ENCODE results near the gene AHSP.
"Not testable (repeated sequence)": the region's sequence is repeated elsewhere in the genome, so short reads cannot be mapped to it uniquely, and the experiment has no call there.

AHSP gene

GRCh38 chr16:31519759-31520431 is 7.8 kb upstream of the AHSP start:
- no peak for TF ChIP-seq CTCF (IDR thresholded peaks at IDR 0.05; ENCODE audit: low read depth, low read length, missing control alignments)
- in situ Hi-C loops (cut with HindIII; ENCODE audit: low sequenced_read_pairs) = no loop called here
- DNase-seq (ENCODE audit: low read depth) = no peak
- H3K4me3 ChIP-seq (ENCODE audit: low read depth, low read length) = no peak overlapping the region

GRCh38 chr16:31521368-31521767 is 6.3 kb upstream of the AHSP start:
- TF ChIP-seq CTCF (IDR thresholded peaks at IDR 0.05; ENCODE audit: low read depth, low read length, missing control alignments) = no peak
- DNase-seq (ENCODE audit: low read depth) = no peak

GRCh38 chr16:31522071-31522470 is 5.6 kb upstream of the AHSP start:
- H3K4me3 ChIP-seq (ENCODE audit: low read depth, low read length) = no peak overlapping the region
- in situ Hi-C loops (cut with HindIII; ENCODE audit: low sequenced_read_pairs) = no loop called here
- DNase-seq (ENCODE audit: low read depth) = no peak
- TF ChIP-seq CTCF (IDR thresholded peaks at IDR 0.05; ENCODE audit: low read depth, low read length, missing control alignments) = no peak

More at GRCh38 chr16:31521368-31521767, 6.3 kb upstream of the AHSP start:
- in situ Hi-C loops (cut with HindIII; ENCODE audit: low sequenced_read_pairs) = no loop called here
- no peak overlapping the region for H3K4me3 ChIP-seq (ENCODE audit: low read depth, low read length)

- DNase-seq (ENCODE audit: low read depth); in situ Hi-C loops (cut with HindIII; ENCODE audit: low sequenced_read_pairs); H3K4me3 ChIP-seq (ENCODE audit: low read depth, low read length): not testable (repeated sequence)
These were observed 3.9 kb upstream of the AHSP start for GRCh38 chr16:31523768-31524167.

GRCh38 chr16:31525113-31525512 is 2.6 kb upstream of the AHSP start:
- no peak for DNase-seq (ENCODE audit: low read depth)
- in situ Hi-C loops (cut with HindIII; ENCODE audit: low sequenced_read_pairs) = no loop called here

GRCh38 chr16:31528523-31529107 is 915 bp downstream of the AHSP start:
- H3K4me3 ChIP-seq (ENCODE audit: low read depth, low read length) = peak overlapping the region; percentile 31
- in situ Hi-C loops (cut with HindIII; ENCODE audit: low sequenced_read_pairs) = no loop called here
- DNase-seq (ENCODE audit: low read depth) = no peak
- TF ChIP-seq CTCF (IDR thresholded peaks at IDR 0.05; ENCODE audit: low read depth, low read length, missing control alignments) = no peak

More at GRCh38 chr16:31525113-31525512, 2.6 kb upstream of the AHSP start:
- TF ChIP-seq CTCF (IDR thresholded peaks at IDR 0.05; ENCODE audit: low read depth, low read length, missing control alignments) = no peak
- no peak overlapping the region for H3K4me3 ChIP-seq (ENCODE audit: low read depth, low read length)
